Naive thymus-derived CD8-positive, alpha-beta T cell (primary cell): ENCODE data around the gene C1orf226. TPM values are rescaled to one million over a fixed set of nuclear protein-coding genes. Genes with fewer than 3 reads are reported as not detected.
A peak's percentile ranks its signal among the peaks of the same experiment; 100 is the strongest.
"Not testable (repeated sequence)": the region's sequence is repeated elsewhere in the genome, so short reads cannot be mapped to it uniquely, and the experiment has no call there.

ENCODE experiments used
- ATAC-seq, 2 donors: fragments of 150-1000 bp; cut with Tn5 transposase in 1 of 2; sonication (Bioruptor Pico), chemical (Tn5 transposase) in 1 of 2; 1 replicate in 1 of 2; 2 replicates in 1 of 2; pipeline ENCODE4 v1.10.0; 2021; ENCODE audit warnings: mild to moderate bottlenecking in 2 of 2, moderate library complexity in 2 of 2
- POLR2A ChIA-PET: fragments of 350-600 bp; sonication (Branson Sonifier 250); formaldehyde crosslinking; loops from one replicate; lab custom pipeline; 2021; ENCODE audit warnings: antibody characterized with exemption; lab: Charles Lee
- DNase-seq, 10 donors: peaks; one replicate each; pipeline versions ENCODE4 v3.0.0 to v3.0.0-alpha.2; 2020 to 2022
- H3K27ac Mint-ChIP-seq, 10 donors: one replicate each; pipeline ENCODE4 v1.8.0; 2020 to 2022; ENCODE audit warnings: mild to moderate bottlenecking in 10 of 10, mixed read lengths in 10 of 10, moderate library complexity in 4 of 10, inconsistent platforms in 1 of 10
- H3K27me3 Mint-ChIP-seq, 5 donors: one replicate each; pipeline ENCODE4 v1.8.0; 2021 to 2022; ENCODE audit warnings: mixed read lengths in 5 of 5
- H3K36me3 Mint-ChIP-seq, 3 donors: one replicate each; pipeline ENCODE4 v1.8.0; 2020 to 2022; ENCODE audit warnings: mixed read lengths in 3 of 3, mild to moderate bottlenecking in 2 of 3, inconsistent platforms in 1 of 3
- H3K4me1 Mint-ChIP-seq, 4 donors: one replicate each; pipeline ENCODE4 v1.8.0; 2021 to 2022; ENCODE audit warnings: mixed read lengths in 4 of 4
- H3K4me3 Mint-ChIP-seq, 10 donors: one replicate each; pipeline ENCODE4 v1.8.0; 2020 to 2022; ENCODE audit warnings: mild to moderate bottlenecking in 10 of 10, mixed read lengths in 10 of 10, moderate library complexity in 6 of 10, inconsistent platforms in 1 of 10
- H3K9me3 Mint-ChIP-seq, 9 donors: one replicate each; pipeline ENCODE4 v1.8.0; 2020 to 2022; ENCODE audit warnings: mixed read lengths in 9 of 9, mild to moderate bottlenecking in 3 of 9, inconsistent platforms in 1 of 9, moderate library complexity in 1 of 9
- polyA plus RNA-seq, 3 donors: library from polyadenylated mRNA; unstranded; fragments of 300-500 nt; fragmentation: Illumina TruSeq; gene quantifications; one replicate each; pipeline ENCODE4 v1.2.3, GENCODE V29; 2021
- total RNA-seq, 8 experiments: library from RNA in 2 of 8; stranded (reverse) in 2 of 8; gene quantifications; one replicate each; pipeline ENCODE4 v1.2.3 and lab custom pipeline; 2021 to 2026

Gene C1orf226
- total and polyA plus RNA-seq, 5 experiments from 2014 or later: 0.22 TPM; not detected in 4

GRCh38 chr1:162406811-162407210, 25.3 kb downstream of the C1orf226 start:
- Mint-ChIP-seq H3K36me3 (no peaks in the 10 kb centered on the region), H3K4me1 (peaks cover 0 to 7% (median under 1%) of the 10 kb centered on the region in 4 donors), H3K27ac (no peak overlapping the region), H3K4me3 (peak overlapping the region in 1 of 10 donors; percentile 26), H3K9me3 (peaks cover 0 to 2% (median 0%) of the 10 kb centered on the region in 9 donors), H3K27me3 (peaks cover 9 to 38% (median 20%) of the 10 kb centered on the region in 5 donors)
- ATAC-seq (no peak), DNase-seq (no peak)
- POLR2A ChIA-PET: no interaction called here

GRCh38 chr1:162407539-162407938, 26.0 kb downstream of the C1orf226 start:
- Mint-ChIP-seq H3K27me3 (peaks cover 7 to 38% (median 17%) of the 10 kb centered on the region in 5 donors), H3K4me3 (peak overlapping the region in 1 of 10 donors; percentile 43), H3K9me3 (peaks cover 0 to 2% (median 0%) of the 10 kb centered on the region in 9 donors), H3K27ac (no peak overlapping the region), H3K36me3 (no peaks in the 10 kb centered on the region), H3K4me1 (peaks cover 0 to 11% (median under 1%) of the 10 kb centered on the region in 4 donors)
- no peak for ATAC-seq
- DNase-seq: no peak
- POLR2A ChIA-PET: no interaction called here

DNA sequence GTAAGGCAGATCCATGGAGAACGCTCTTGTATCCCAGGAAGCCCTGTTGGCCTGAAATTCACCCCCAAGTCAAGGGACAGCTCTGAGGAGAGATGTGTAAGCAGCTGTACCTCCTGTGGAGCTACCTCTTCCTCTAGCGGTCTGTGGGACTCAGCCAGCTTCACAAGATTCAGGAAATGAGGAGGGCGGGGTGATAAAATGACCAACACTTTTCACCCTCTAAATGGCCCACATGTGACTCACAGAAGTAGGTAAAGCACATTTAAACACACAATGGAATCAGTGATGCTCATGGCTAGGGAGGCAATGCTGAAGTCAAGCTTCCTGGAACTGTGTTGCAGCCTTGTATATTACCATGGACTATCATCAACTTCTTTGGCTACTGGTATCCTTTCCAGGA, 30.5 kb downstream of the C1orf226 start, which contains the start of gene SH2D1B:
SH2D1B (minus strand) TSS at position 135 of the 400 bp plus-strand sequence; CDS start at position 15, 120 bp downstream.
- Mint-ChIP-seq H3K36me3 (no peaks in the 10 kb centered on the region), H3K4me1 (peaks cover 0 to 8% (median under 1%) of the 10 kb centered on the region in 4 donors), H3K27me3 (peaks cover 9 to 54% (median 23%) of the 10 kb centered on the region in 5 donors), H3K27ac (peak within 1 kb of the TSS in 1 of 10 donors; percentile 30), H3K9me3 (peaks cover 0 to 2% (median 0%) of the 10 kb centered on the region in 9 donors), H3K4me3 (peak within 1 kb of the TSS in 1 of 10 donors; percentile 76)
- DNase-seq (peak in 1 of 10 donors; percentile 11), ATAC-seq (no peak)
- POLR2A ChIA-PET: no interaction called here

- Mint-ChIP-seq H3K27ac (no peak overlapping the region), H3K4me1 (peaks cover 0 to 11% (median 0%) of the 10 kb centered on the region in 4 donors), H3K36me3 (no peaks in the 10 kb centered on the region), H3K27me3 (peaks cover 13 to 56% (median 28%) of the 10 kb centered on the region in 5 donors), H3K9me3 (peaks cover 0 to 2% (median 0%) of the 10 kb centered on the region in 9 donors), H3K4me3 (no peak overlapping the region)
- DNase-seq (no peak), ATAC-seq (no peak)
- POLR2A ChIA-PET: no interaction called here
Measured at GRCh38 chr1:162416215-162416614, 34.7 kb downstream of the C1orf226 start.

GRCh38 chr1:162416909-162417308, 35.4 kb downstream of the C1orf226 start:
- H3K9me3 Mint-ChIP-seq: no peaks in the 10 kb centered on the region
- no peak for DNase-seq
- H3K4me1 Mint-ChIP-seq: peaks cover 0 to 16% (median 0%) of the 10 kb centered on the region in 4 donors
- no peaks in the 10 kb centered on the region for H3K36me3 Mint-ChIP-seq
- POLR2A ChIA-PET: no interaction called here
- H3K27me3 Mint-ChIP-seq: peaks cover 7 to 56% (median 29%) of the 10 kb centered on the region in 5 donors
- no peak for ATAC-seq
- H3K4me3 Mint-ChIP-seq: no peak overlapping the region
- H3K27ac Mint-ChIP-seq: no peak overlapping the region

DNA sequence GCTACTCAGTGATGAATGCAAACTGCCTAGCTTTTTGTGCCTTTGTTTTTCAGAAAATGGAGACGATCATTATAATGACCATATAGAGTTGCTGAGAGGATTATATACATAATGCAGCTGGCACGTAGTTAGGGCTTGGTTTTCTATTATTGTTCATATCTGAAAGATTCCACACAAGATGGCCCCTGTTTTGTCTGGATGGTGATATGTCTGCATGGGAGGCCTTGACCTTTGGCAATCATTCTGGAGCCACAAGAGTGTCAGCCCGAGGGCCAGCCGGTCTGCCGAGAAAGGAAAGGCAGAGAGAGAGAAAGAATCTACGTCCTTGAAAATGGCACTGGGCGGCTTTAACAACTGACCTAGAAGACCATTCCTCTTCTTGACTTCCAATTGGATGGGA, 36.1 kb downstream of the C1orf226 start:
- peaks cover 0 to 2% (median 0%) of the 10 kb centered on the region in 3 donors for H3K36me3 Mint-ChIP-seq
- no peaks in the 10 kb centered on the region for H3K9me3 Mint-ChIP-seq
- no peak for DNase-seq
- H3K27me3 Mint-ChIP-seq: peaks cover 7 to 54% (median 31%) of the 10 kb centered on the region in 5 donors
- H3K4me3 Mint-ChIP-seq: no peak overlapping the region
- ATAC-seq: no peak
- peaks cover 0 to 17% (median 0%) of the 10 kb centered on the region in 4 donors for H3K4me1 Mint-ChIP-seq
- POLR2A ChIA-PET: no interaction called here
- H3K27ac Mint-ChIP-seq: no peak overlapping the region

GRCh38 chr1:162418584-162418983, 37.1 kb downstream of the C1orf226 start:
- ATAC-seq, H3K36me3 Mint-ChIP-seq, H3K9me3 Mint-ChIP-seq, H3K27ac Mint-ChIP-seq, DNase-seq, H3K4me3 Mint-ChIP-seq, POLR2A ChIA-PET: not testable (repeated sequence)
- Mint-ChIP-seq H3K4me1 (peaks cover 0 to 19% (median 0%) of the 10 kb centered on the region in 4 donors), H3K27me3 (peaks cover 4 to 55% (median 31%) of the 10 kb centered on the region in 5 donors)

DNA sequence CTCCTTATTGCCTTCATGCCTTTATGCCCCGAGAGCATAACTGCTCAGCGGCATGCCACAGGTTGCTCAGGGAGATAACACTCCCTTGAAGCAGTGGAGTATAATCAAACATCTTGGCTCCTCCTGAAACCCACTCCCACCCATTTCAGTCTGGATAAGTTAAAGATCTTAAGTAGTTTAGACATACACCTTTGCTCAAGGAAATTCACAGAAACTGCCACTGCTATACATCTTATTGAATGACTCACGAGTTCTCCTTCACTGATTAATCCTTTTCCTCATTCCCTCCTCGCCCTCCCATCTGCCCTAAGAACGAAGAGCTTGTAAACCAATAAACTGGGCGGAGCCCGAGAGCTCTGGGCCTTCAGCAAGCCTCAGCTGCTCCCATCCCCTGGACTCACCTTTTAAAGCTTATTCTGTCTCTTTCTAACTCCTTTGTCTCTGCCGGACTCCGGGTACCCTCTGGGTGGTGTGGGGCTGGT, 38.0 kb downstream of the C1orf226 start:
- H3K9me3 Mint-ChIP-seq, POLR2A ChIA-PET, H3K36me3 Mint-ChIP-seq, H3K27ac Mint-ChIP-seq, ATAC-seq, DNase-seq, H3K4me3 Mint-ChIP-seq: not testable (repeated sequence)
- H3K27me3 Mint-ChIP-seq: peaks cover 8 to 61% (median 31%) of the 10 kb centered on the region in 5 donors
- H3K4me1 Mint-ChIP-seq: peaks cover 0 to 22% (median 0%) of the 10 kb centered on the region in 4 donors

GRCh38 chr1:162420120-162420519, 38.6 kb downstream of the C1orf226 start:
- POLR2A ChIA-PET: no interaction called here
- DNase-seq (no peak), ATAC-seq (no peak)
- peaks cover 8 to 61% (median 31%) of the 10 kb centered on the region in 5 donors for H3K27me3 Mint-ChIP-seq
- H3K4me1 Mint-ChIP-seq: peaks cover 0 to 22% (median 0%) of the 10 kb centered on the region in 4 donors
- H3K27ac Mint-ChIP-seq: no peak overlapping the region
- peaks cover 0 to 2% (median 0%) of the 10 kb centered on the region in 3 donors for H3K36me3 Mint-ChIP-seq
- H3K4me3 Mint-ChIP-seq: no peak overlapping the region
- no peaks in the 10 kb centered on the region for H3K9me3 Mint-ChIP-seq

GRCh38 chr1:162421258-162422164, 40.0 kb downstream of the C1orf226 start:
- H3K4me3 Mint-ChIP-seq: peak overlapping the region in 1 of 10 donors; percentile 13
- DNase-seq (no peak), ATAC-seq (no peak)
- H3K27me3 Mint-ChIP-seq: peaks cover 11 to 47% (median 30%) of the 10 kb centered on the region in 5 donors
- POLR2A ChIA-PET: no interaction called here
- H3K4me1 Mint-ChIP-seq: peaks cover 0 to 22% (median 0%) of the 10 kb centered on the region in 4 donors
- no peaks in the 10 kb centered on the region for H3K9me3 Mint-ChIP-seq
- H3K27ac Mint-ChIP-seq: peak overlapping the region in 1 of 10 donors; percentile 35
- H3K36me3 Mint-ChIP-seq: peaks cover 0 to 2% (median 0%) of the 10 kb centered on the region in 3 donors

DNA sequence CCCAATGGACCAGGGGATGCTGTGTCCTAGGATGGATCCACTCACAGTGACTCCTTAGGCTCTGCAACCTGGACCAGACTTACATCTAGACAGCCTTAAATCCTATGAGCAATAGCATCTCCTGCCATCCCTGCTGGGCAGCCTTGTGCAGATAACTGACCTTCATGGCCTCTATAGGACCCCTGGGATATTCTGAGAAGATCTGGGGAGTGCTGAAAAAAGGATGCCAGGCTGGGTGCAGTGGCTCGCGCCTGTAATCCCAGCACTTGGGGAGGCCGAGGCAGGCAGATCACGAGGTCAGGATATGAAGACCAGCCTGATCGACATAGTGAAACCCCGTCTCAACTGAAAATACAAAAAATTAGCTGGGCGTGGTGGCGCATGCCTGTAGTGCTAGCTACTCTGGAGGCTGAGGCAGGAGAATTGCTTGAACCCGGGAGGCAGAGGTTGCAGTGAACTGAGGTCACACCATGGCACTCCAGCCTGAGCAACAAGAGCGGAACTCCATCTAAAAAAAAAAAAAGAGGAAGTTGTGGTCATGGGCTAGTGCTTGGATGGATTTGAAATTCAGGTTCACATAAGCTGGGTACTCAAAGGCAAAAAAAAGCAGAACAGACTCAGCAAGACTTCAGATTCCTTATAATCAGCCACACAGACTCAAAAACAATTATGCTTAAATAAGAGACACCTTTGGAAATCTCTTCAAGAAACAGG, 41.3 kb downstream of the C1orf226 start:
- peaks cover 0 to 2% (median 0%) of the 10 kb centered on the region in 3 donors for H3K36me3 Mint-ChIP-seq
- H3K27me3 Mint-ChIP-seq: peaks cover 11 to 38% (median 22%) of the 10 kb centered on the region in 5 donors
- no peak overlapping the region for H3K27ac Mint-ChIP-seq
- H3K9me3 Mint-ChIP-seq: no peaks in the 10 kb centered on the region
- POLR2A ChIA-PET: no interaction called here
- no peak for ATAC-seq
- DNase-seq: no peak
- peaks cover 0 to 22% (median 0%) of the 10 kb centered on the region in 4 donors for H3K4me1 Mint-ChIP-seq
- no peak overlapping the region for H3K4me3 Mint-ChIP-seq

DNA sequence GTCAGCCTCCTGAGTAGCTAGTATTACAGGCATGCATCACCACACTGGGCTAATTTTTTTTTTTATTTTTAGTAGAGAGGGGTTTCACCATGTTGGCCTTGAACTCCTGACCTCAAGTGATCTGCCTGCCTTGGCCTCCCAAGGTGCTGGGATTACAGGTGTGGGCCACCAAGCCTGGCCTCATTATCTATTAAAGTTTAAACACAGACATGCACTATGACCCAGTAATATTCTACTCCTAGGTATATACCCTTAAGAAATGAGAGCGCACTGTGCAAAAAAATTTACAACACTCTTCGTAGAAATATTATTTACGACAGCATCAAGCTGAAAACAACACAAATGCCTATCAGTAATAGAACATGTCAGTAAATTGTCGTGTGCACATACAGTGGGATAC, 49.1 kb downstream of the C1orf226 start:
- Mint-ChIP-seq H3K27ac (no peak overlapping the region), H3K36me3 (no peaks in the 10 kb centered on the region), H3K4me3 (no peak overlapping the region), H3K9me3 (no peaks in the 10 kb centered on the region), H3K27me3 (peaks cover 0 to 7% (median 3%) of the 10 kb centered on the region in 5 donors), H3K4me1 (no peaks in the 10 kb centered on the region)
- POLR2A ChIA-PET: no interaction called here
- no peak for ATAC-seq
- DNase-seq: no peak
